Type B pancreatic cell (in vitro differentiated cells): ENCODE results near the gene MGAT5B. TPM values are rescaled to one million over a fixed set of nuclear protein-coding genes. Genes with fewer than 3 reads are reported as not detected.

Experiments
- DNase-seq: peaks from one replicate; pipeline ENCODE4 v3.0.0; 2021; ENCODE audit warnings: mixed read lengths; ENCODE audit not compliant: unreplicated experiment; ENCODE audit errors: extremely low spot score
- H3K27ac Mint-ChIP-seq: 2 replicates; pipeline ENCODE4 v1.8.0; 2021; ENCODE audit warnings: mild to moderate bottlenecking, mixed read lengths
- H3K27me3 Mint-ChIP-seq: 2 replicates; pipeline ENCODE4 v1.8.0; 2021; ENCODE audit warnings: mixed read lengths
- H3K36me3 Mint-ChIP-seq: 2 replicates; pipeline ENCODE4 v1.8.0; 2021; ENCODE audit warnings: mixed read lengths
- H3K4me1 Mint-ChIP-seq: one replicate; pipeline ENCODE4 v1.8.0; 2021; ENCODE audit warnings: mixed read lengths; ENCODE audit not compliant: unreplicated experiment
- H3K4me3 Mint-ChIP-seq: 2 replicates; pipeline ENCODE4 v1.8.0; 2021; ENCODE audit warnings: mild to moderate bottlenecking, mixed read lengths
- H3K9me3 Mint-ChIP-seq: 2 replicates; pipeline ENCODE4 v1.8.0; 2021; ENCODE audit warnings: mixed read lengths
- CTCF ChIP-seq: fragments of 200-600 bp; sonication (generic); conservative IDR thresholded peaks from 2 replicates; pipeline ENCODE4 v1.5.0; 2021; ENCODE audit warnings: antibody characterized with exemption, mild to moderate bottlenecking
- total RNA-seq: library from RNA; stranded (reverse); gene quantifications from 2 replicates; pipeline ENCODE4 v1.2.1, GENCODE V29; 2021; ENCODE audit warnings: low replicate concordance

The MGAT5B gene
- total RNA-seq, 1 donor from 2014 or later: 15.9 TPM

- Mint-ChIP-seq H3K4me3 (no peak overlapping the region), H3K27me3 (peaks cover 32% of the 10 kb centered on the region), H3K4me1 (peaks cover 8% of the 10 kb centered on the region), H3K9me3 (no peaks in the 10 kb centered on the region), H3K27ac (no peak overlapping the region), H3K36me3 (peaks cover 9% of the 10 kb centered on the region)
- no peak for DNase-seq
- TF ChIP-seq CTCF: no peak
Measured at GRCh38 chr17:76872874-76873221, 4.6 kb downstream of the MGAT5B start.

GRCh38 chr17:76873856-76874255 is 5.7 kb downstream of the MGAT5B start:
- H3K27ac Mint-ChIP-seq: no peak overlapping the region
- H3K27me3 Mint-ChIP-seq: peaks cover 30% of the 10 kb centered on the region
- H3K9me3 Mint-ChIP-seq: no peaks in the 10 kb centered on the region
- TF ChIP-seq CTCF: no peak
- DNase-seq: no peak
- no peak overlapping the region for H3K4me3 Mint-ChIP-seq
- H3K4me1 Mint-ChIP-seq: peaks cover 7% of the 10 kb centered on the region
- H3K36me3 Mint-ChIP-seq: peaks cover 9% of the 10 kb centered on the region

- no peak for TF ChIP-seq CTCF
- H3K36me3 Mint-ChIP-seq: peaks cover 9% of the 10 kb centered on the region
- H3K27me3 Mint-ChIP-seq: peaks cover 14% of the 10 kb centered on the region
- H3K4me3 Mint-ChIP-seq: no peak overlapping the region
- no peak overlapping the region for H3K27ac Mint-ChIP-seq
- peaks cover 11% of the 10 kb centered on the region for H3K4me1 Mint-ChIP-seq
- H3K9me3 Mint-ChIP-seq: no peaks in the 10 kb centered on the region
- DNase-seq: no peak
Measured at GRCh38 chr17:76877437-76877836, 9.2 kb downstream of the MGAT5B start.

GRCh38 chr17:76878568-76878967 is 10.4 kb downstream of the MGAT5B start:
- H3K4me1 Mint-ChIP-seq: peaks cover 7% of the 10 kb centered on the region
- H3K9me3 Mint-ChIP-seq: no peaks in the 10 kb centered on the region
- no peak overlapping the region for H3K4me3 Mint-ChIP-seq
- H3K36me3 Mint-ChIP-seq: peaks cover 9% of the 10 kb centered on the region
- H3K27ac Mint-ChIP-seq: no peak overlapping the region
- no peak for DNase-seq
- no peak for TF ChIP-seq CTCF
- peaks cover 11% of the 10 kb centered on the region for H3K27me3 Mint-ChIP-seq

- Mint-ChIP-seq H3K36me3 (peaks cover 6% of the 10 kb centered on the region), H3K4me1 (peaks cover 7% of the 10 kb centered on the region), H3K9me3 (no peaks in the 10 kb centered on the region), H3K27me3 (peaks cover 9% of the 10 kb centered on the region), H3K27ac (no peak overlapping the region), H3K4me3 (no peak overlapping the region)
- no peak for TF ChIP-seq CTCF
- DNase-seq: no peak
Measured at GRCh38 chr17:76879254-76879653, 11.1 kb downstream of the MGAT5B start.

- no peak for DNase-seq
- no peak for TF ChIP-seq CTCF
- Mint-ChIP-seq H3K27ac (no peak overlapping the region), H3K4me1 (peaks cover 7% of the 10 kb centered on the region), H3K27me3 (peaks cover 9% of the 10 kb centered on the region), H3K4me3 (no peak overlapping the region), H3K36me3 (peaks cover 6% of the 10 kb centered on the region), H3K9me3 (no peaks in the 10 kb centered on the region)
Measured at GRCh38 chr17:76879691-76880090, 11.5 kb downstream of the MGAT5B start.
